Smooth muscle cell (in vitro differentiated cells): ENCODE results near the gene TMBIM4. TPM values are rescaled to one million over a fixed set of nuclear protein-coding genes. Genes with fewer than 3 reads are reported as not detected.
A peak's percentile ranks its signal among the peaks of the same experiment; 100 is the strongest.

Experiments used
- DNase-seq: peaks from one replicate; lab custom pipeline; 2025; ENCODE audit not compliant: unreplicated experiment; lab: John Stamatoyannopoulos, UW
- H2AFZ ChIP-seq: fragments of 200-600 bp; sonication (generic); 2 replicates; pipeline ENCODE4 v1.6.0; 2016; ENCODE audit warnings: antibody characterized with exemption, low read depth, mild to moderate bottlenecking
- H3F3A ChIP-seq: fragments of 200-600 bp; sonication (generic); 2 replicates; pipeline ENCODE4 v1.6.0; 2017; ENCODE audit warnings: antibody characterized with exemption, low read depth
- H3K27ac ChIP-seq: fragments of 200-600 bp; sonication (generic); 2 replicates; pipeline ENCODE4 v1.5.1; 2016; ENCODE audit warnings: low read depth, mild to moderate bottlenecking
- H3K27me3 ChIP-seq: fragments of 200-600 bp; sonication (generic); 2 replicates; pipeline ENCODE4 v1.6.1; 2016; ENCODE audit warnings: low read depth, mild to moderate bottlenecking
- H3K36me3 ChIP-seq: fragments of 200-600 bp; sonication (generic); 2 replicates; pipeline ENCODE4 v1.5.1; 2016; ENCODE audit warnings: low read depth
- H3K4me1 ChIP-seq: fragments of 200-600 bp; sonication (generic); 2 replicates; pipeline ENCODE4 v1.5.1; 2016; ENCODE audit warnings: low read depth
- H3K4me2 ChIP-seq: fragments of 200-600 bp; sonication (generic); 2 replicates; pipeline ENCODE4 v1.6.0; 2016; ENCODE audit warnings: mild to moderate bottlenecking
- H3K4me3 ChIP-seq: fragments of 200-600 bp; sonication (generic); 2 replicates; pipeline ENCODE4 v1.5.1; 2016; ENCODE audit warnings: mild to moderate bottlenecking
- H3K79me2 ChIP-seq: fragments of 200-600 bp; sonication (generic); 2 replicates; pipeline ENCODE4 v1.6.0; 2016; ENCODE audit warnings: low read depth, mild to moderate bottlenecking
- H3K9ac ChIP-seq: fragments of 200-600 bp; sonication (generic); 2 replicates; pipeline ENCODE4 v1.6.0; 2016; ENCODE audit warnings: low read depth
- H3K9me3 ChIP-seq: fragments of 200-600 bp; sonication (generic); replicated peaks from 2 replicates; pipeline ENCODE4 v1.5.1; 2016; ENCODE audit warnings: low read depth
- H4K20me1 ChIP-seq: fragments of 200-600 bp; sonication (generic); 2 replicates; pipeline ENCODE4 v1.6.0; 2016; ENCODE audit warnings: low read depth
- CTCF ChIP-seq: fragments of 200-600 bp; sonication (generic); IDR thresholded peaks from 2 replicates; pipeline ENCODE4 v1.5.1; 2017; ENCODE audit warnings: borderline replicate concordance, mild to moderate bottlenecking, antibody characterized with exemption; ENCODE audit not compliant: insufficient read depth, poor library complexity, severe bottlenecking
- WGBS: methylation state at CpG from one replicate; pipeline ENCODE4 v1.1.7; 2016; ENCODE audit warnings: low lambda C conversion rate; 5-methylcytosine and 5-hydroxymethylcytosine counted together
- polyA plus RNA-seq: library from polyadenylated mRNA; unstranded; fragments of >200 nt; fragmentation: Nextera tagmentation; extraction: Ambion mirVana; gene quantifications from 2 replicates; pipeline ENCODE4 v1.2.1, GENCODE V29; 2016
- total RNA-seq: library from RNA; depleted of rRNA; stranded (reverse); fragments of >200 nt; gene quantifications from 2 replicates; pipeline ENCODE4 v1.2.3, GENCODE V29; 2014

TMBIM4 gene
- total and polyA plus RNA-seq, 2 experiments from 2014 or later: 97.9 to 103 TPM

GRCh38 chr12:66170606-66171005 lies 810 bp upstream of the TMBIM4 start:
- H3K36me3 ChIP-seq: no peaks in the 10 kb centered on the region
- H2AFZ ChIP-seq: no peak overlapping the region
- WGBS: 97% methylated on average over 3 of the region's 3 CpGs
- H3K27me3 ChIP-seq: no peaks in the 10 kb centered on the region
- H3K4me2 ChIP-seq: peak overlapping the region; percentile 89
- no peak for TF ChIP-seq CTCF
- no peaks in the 10 kb centered on the region for H4K20me1 ChIP-seq
- peaks cover 31% of the 10 kb centered on the region for H3K79me2 ChIP-seq
- no peak for DNase-seq
- H3K9me3 ChIP-seq: no peaks in the 10 kb centered on the region
- H3F3A ChIP-seq: peaks cover 11% of the 10 kb centered on the region
- peak overlapping the region; percentile 88 for H3K27ac ChIP-seq
- H3K4me3 ChIP-seq: peak overlapping the region; percentile 62
- H3K9ac ChIP-seq: no peak overlapping the region
- H3K4me1 ChIP-seq: peaks cover 6% of the 10 kb centered on the region

DNA sequence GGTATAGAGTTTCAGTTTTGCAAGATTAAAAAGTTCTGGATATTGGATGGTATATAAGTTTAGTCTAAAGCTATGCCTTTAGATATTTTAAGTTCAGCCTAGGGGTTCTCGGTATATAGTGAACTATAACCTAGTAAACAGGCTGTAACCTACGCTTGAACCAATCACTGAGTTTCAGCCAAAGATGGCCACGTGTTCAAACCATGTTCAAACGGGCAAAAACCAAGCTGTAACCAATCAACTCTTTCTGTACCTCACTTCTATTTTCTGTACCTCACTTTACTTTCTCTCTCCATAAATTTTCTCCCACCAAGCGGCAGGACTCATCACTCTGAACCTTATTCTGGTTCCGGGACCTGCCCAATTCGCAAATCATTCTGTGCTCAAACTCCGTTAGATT lies 1.4 kb downstream of the TMBIM4 start:
- no peak overlapping the region for H3K9ac ChIP-seq
- H3K9me3 ChIP-seq: no peaks in the 10 kb centered on the region
- peak overlapping the region; percentile 88 for H3K27ac ChIP-seq
- peaks cover 3% of the 10 kb centered on the region for H3K36me3 ChIP-seq
- no peak for DNase-seq
- no peak for TF ChIP-seq CTCF
- peaks cover 52% of the 10 kb centered on the region for H3K79me2 ChIP-seq
- H4K20me1 ChIP-seq: no peaks in the 10 kb centered on the region
- 96% methylated on average over 8 of the region's 8 CpGs for WGBS
- peak overlapping the region; percentile 89 for H3K4me2 ChIP-seq
- H3F3A ChIP-seq: peaks cover 11% of the 10 kb centered on the region
- H3K4me1 ChIP-seq: peaks cover 6% of the 10 kb centered on the region
- H3K4me3 ChIP-seq: peak overlapping the region; percentile 62
- peak overlapping the region; percentile 56 for H2AFZ ChIP-seq
- no peaks in the 10 kb centered on the region for H3K27me3 ChIP-seq

- H3K79me2 ChIP-seq: peaks cover 69% of the 10 kb centered on the region
- H4K20me1 ChIP-seq: no peaks in the 10 kb centered on the region
- H3K4me1 ChIP-seq: peaks cover 6% of the 10 kb centered on the region
- no peak for TF ChIP-seq CTCF
- no peak overlapping the region for H3K9ac ChIP-seq
- no peaks in the 10 kb centered on the region for H3K27me3 ChIP-seq
- H3K4me2 ChIP-seq: no peak overlapping the region
- no peak overlapping the region for H3K4me3 ChIP-seq
- DNase-seq: no peak
- H3K36me3 ChIP-seq: peaks cover 3% of the 10 kb centered on the region
- H2AFZ ChIP-seq: no peak overlapping the region
- H3K9me3 ChIP-seq: no peaks in the 10 kb centered on the region
- H3F3A ChIP-seq: peaks cover 11% of the 10 kb centered on the region
- no peak overlapping the region for H3K27ac ChIP-seq
- 98% methylated on average over 2 of the region's 2 CpGs for WGBS
These were observed 3.2 kb downstream of the TMBIM4 start for GRCh38 chr12:66166561-66166960.

DNA sequence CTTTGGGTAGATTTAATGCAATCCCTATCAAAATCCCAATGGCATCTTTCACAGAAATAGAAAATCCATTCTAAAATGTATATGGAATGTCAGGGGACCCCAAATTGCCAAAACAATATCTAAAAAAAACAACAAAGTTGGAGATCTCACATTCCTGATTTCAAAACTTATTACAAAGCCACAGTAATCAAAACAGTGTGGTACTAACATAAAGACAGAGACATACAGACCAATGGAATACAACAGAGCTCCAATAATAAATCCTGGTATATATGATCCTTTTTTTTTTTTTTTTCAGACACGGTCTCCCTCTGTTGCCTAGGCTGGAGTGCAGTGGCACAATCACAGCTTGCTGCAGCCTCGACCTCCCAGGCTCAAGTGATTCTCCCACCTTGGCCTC lies 4.7 kb downstream of the TMBIM4 start:
- no peak overlapping the region for H3K4me2 ChIP-seq
- H3K79me2 ChIP-seq: peaks cover 75% of the 10 kb centered on the region
- 98% methylated on average over 2 of the region's 2 CpGs for WGBS
- TF ChIP-seq CTCF: no peak
- H3K9me3 ChIP-seq: no peaks in the 10 kb centered on the region
- H4K20me1 ChIP-seq: no peaks in the 10 kb centered on the region
- no peak for DNase-seq
- H3K4me1 ChIP-seq: peaks cover 6% of the 10 kb centered on the region
- no peak overlapping the region for H3K9ac ChIP-seq
- no peaks in the 10 kb centered on the region for H3K27me3 ChIP-seq
- H3F3A ChIP-seq: peaks cover 8% of the 10 kb centered on the region
- peaks cover 3% of the 10 kb centered on the region for H3K36me3 ChIP-seq
- no peak overlapping the region for H3K27ac ChIP-seq
- H2AFZ ChIP-seq: no peak overlapping the region
- H3K4me3 ChIP-seq: no peak overlapping the region
